Neural cell (in vitro differentiated cells): Measurements from ENCODE around the gene TIAM1. TPM values are rescaled to one million over a fixed set of nuclear protein-coding genes. Genes with fewer than 3 reads are reported as not detected.

ENCODE experiments used
- H2AFZ ChIP-seq: fragments of 200-600, 300-800 bp; sonication (generic), shearing (Covaris generic); 2 replicates; pipeline ENCODE4 v1.6.0; 2014; ENCODE audit warnings: low read depth, mild to moderate bottlenecking, antibody characterized with exemption, low read length, moderate library complexity
- H3F3A ChIP-seq: fragments of 200-600 bp; shearing (Covaris generic); 2 replicates; pipeline ENCODE4 v1.6.1; 2016; ENCODE audit warnings: mild to moderate bottlenecking, moderate library complexity, mixed read lengths, antibody characterized with exemption, low read length; ENCODE audit not compliant: insufficient read depth, poor library complexity, severe bottlenecking
- H3K27ac ChIP-seq: fragments of 200-600, 300-800 bp; sonication (generic), shearing (Covaris generic); 2 replicates; pipeline ENCODE4 v1.5.1; 2014; ENCODE audit warnings: mild to moderate bottlenecking, low read length, moderate library complexity
- H3K27me3 ChIP-seq: fragments of 300-800, 200-600 bp; sonication (generic), shearing (Covaris generic); 2 replicates; pipeline ENCODE4 v1.6.0; 2014; ENCODE audit warnings: mild to moderate bottlenecking, low read depth, low read length, moderate library complexity; ENCODE audit not compliant: insufficient read depth
- H3K36me3 ChIP-seq: fragments of 300-800, 200-600 bp; sonication (generic), shearing (Covaris generic); 2 replicates; pipeline ENCODE4 v1.5.1; 2014; ENCODE audit warnings: mild to moderate bottlenecking, antibody characterized with exemption, low read length, moderate library complexity; ENCODE audit not compliant: insufficient read depth
- H3K4me2 ChIP-seq: fragments of 300-800, 200-600 bp; sonication (generic), shearing (Covaris generic); 2 replicates; pipeline ENCODE4 v1.6.0; 2014; ENCODE audit warnings: mild to moderate bottlenecking, low read length
- H3K4me3 ChIP-seq: fragments of 300-800, 200-600 bp; sonication (generic), shearing (Covaris generic); 2 replicates; pipeline ENCODE4 v1.5.1; 2014; ENCODE audit warnings: mild to moderate bottlenecking, low read length, moderate library complexity
- H3K79me2 ChIP-seq: fragments of 200-600 bp; shearing (Covaris generic); replicated peaks from 2 replicates; pipeline ENCODE4 v1.6.0; 2014; ENCODE audit warnings: mild to moderate bottlenecking, low read length, moderate library complexity; ENCODE audit not compliant: insufficient read depth
- H3K9ac ChIP-seq: fragments of 300-800, 200-600 bp; sonication (generic), shearing (Covaris generic); 2 replicates; pipeline ENCODE4 v1.6.1; 2016; ENCODE audit warnings: mild to moderate bottlenecking, low read length, mixed read lengths
- H3K9me2 ChIP-seq: fragments of 200-600 bp; shearing (Covaris generic); 2 replicates; pipeline ENCODE4 v1.6.1; 2016; ENCODE audit warnings: mild to moderate bottlenecking, low read length, mixed read lengths; ENCODE audit not compliant: insufficient read depth
- H3K9me3 ChIP-seq: fragments of 200-600, 300-800 bp; sonication (generic), shearing (Covaris generic); 2 replicates; pipeline ENCODE4 v1.6.1; 2016; ENCODE audit warnings: mild to moderate bottlenecking, mixed run types, low read length, moderate library complexity, mixed read lengths
- H4K20me1 ChIP-seq: fragments of 200-600 bp; shearing (Covaris generic); 2 replicates; pipeline ENCODE4 v1.6.1; 2016; ENCODE audit warnings: mild to moderate bottlenecking, mixed run types; ENCODE audit not compliant: insufficient read depth
- CTCF ChIP-seq: fragments of 450-650 bp; IDR thresholded peaks from 2 replicates; pipeline ENCODE4 v1.5.1; 2014; ENCODE audit warnings: antibody characterized with exemption, mild to moderate bottlenecking, moderate library complexity; ENCODE audit not compliant: poor library complexity, severe bottlenecking
- EP300 ChIP-seq: fragments of 450-650 bp; conservative IDR thresholded peaks from 2 replicates; pipeline ENCODE4 v1.6.1; 2014; ENCODE audit warnings: antibody characterized with exemption, mild to moderate bottlenecking, moderate library complexity; ENCODE audit not compliant: poor library complexity, severe bottlenecking
- EZH2 ChIP-seq: fragments of 200-600, 300-800 bp; shearing (Covaris generic), sonication (generic); IDR thresholded peaks from 2 replicates; pipeline ENCODE4 v1.6.1; 2014; ENCODE audit warnings: antibody characterized with exemption, low read length, borderline replicate concordance, mild to moderate bottlenecking; ENCODE audit not compliant: insufficient read depth, poor library complexity, severe bottlenecking
- MXI1 ChIP-seq: fragments of 450-650 bp; conservative IDR thresholded peaks from 2 replicates; pipeline ENCODE4 v1.6.1; 2014; ENCODE audit warnings: antibody characterized with exemption, mild to moderate bottlenecking; ENCODE audit not compliant: poor library complexity, severe bottlenecking
- POLR2AphosphoS5 ChIP-seq: IDR thresholded peaks from 2 replicates; pipeline ENCODE4 v1.6.1; 2012
- RAD21 ChIP-seq: fragments of 450-650 bp; conservative IDR thresholded peaks from 2 replicates; pipeline ENCODE4 v1.6.1; 2014; ENCODE audit warnings: antibody characterized with exemption, mild to moderate bottlenecking, moderate library complexity
- REST ChIP-seq: IDR thresholded peaks from 2 replicates; pipeline ENCODE4 v1.6.1; 2012; ENCODE audit warnings: borderline replicate concordance
- SMC3 ChIP-seq: fragments of 450-650 bp; conservative IDR thresholded peaks from 2 replicates; pipeline ENCODE4 v1.6.1; 2014; ENCODE audit warnings: antibody characterized with exemption, mild to moderate bottlenecking, moderate library complexity; ENCODE audit not compliant: poor library complexity
- TAF1 ChIP-seq: IDR thresholded peaks from 2 replicates; pipeline ENCODE4 v1.6.1; 2012; ENCODE audit warnings: low read depth
- polyA plus RNA-seq: library from polyadenylated mRNA; depleted of rRNA; stranded (reverse); fragments of >200 nt; gene quantifications from 2 replicates; pipeline ENCODE4 v1.2.3, GENCODE V29; 2014

The TIAM1 gene
- polyA plus RNA-seq, 1 donor from 2014 or later: 13.2 TPM

- Histone ChIP-seq H3K4me2 (no peak overlapping the region), H3K4me3 (no peak overlapping the region), H4K20me1 (no peaks in the 10 kb centered on the region), H3K27me3 (no peaks in the 10 kb centered on the region), H3K27ac (no peak overlapping the region), H3K36me3 (no peaks in the 10 kb centered on the region), H3F3A (no peaks in the 10 kb centered on the region), H3K79me2 (no peaks in the 10 kb centered on the region), H3K9me2 (no peaks in the 10 kb centered on the region), H2AFZ (no peak overlapping the region), H3K9me3 (no peaks in the 10 kb centered on the region), H3K9ac (no peak overlapping the region)
- no peak for TF ChIP-seq EP300
- no peak for TF ChIP-seq POLR2AphosphoS5
- peak; percentile 74 for TF ChIP-seq CTCF
- TF ChIP-seq RAD21: peak; percentile 69
- TF ChIP-seq SMC3: peak; percentile 75
These were observed 163.6 kb downstream of the TIAM1 start for GRCh38 chr21:31180256-31181081.

DNA sequence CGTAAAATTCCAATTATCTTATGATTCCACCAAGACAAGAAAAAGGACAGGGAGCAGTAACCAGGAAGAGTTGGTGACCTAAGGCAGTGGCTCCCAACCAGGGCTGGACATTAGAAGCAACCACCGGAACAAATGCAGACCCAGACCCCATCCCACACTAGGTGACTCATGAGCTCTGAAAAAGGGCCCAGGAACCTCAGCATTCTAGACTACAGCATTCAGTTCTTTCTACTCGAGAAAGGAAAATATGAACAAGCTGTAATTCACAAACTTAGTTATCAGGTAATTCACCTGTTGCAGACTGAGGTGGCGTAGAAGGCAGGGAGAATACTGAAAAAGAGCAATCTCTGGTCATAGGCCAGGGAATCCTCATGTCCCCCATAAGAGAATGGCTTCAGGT is 167.3 kb downstream of the TIAM1 start:
- Histone ChIP-seq H3K9me3 (no peaks in the 10 kb centered on the region), H3F3A (no peaks in the 10 kb centered on the region), H3K79me2 (no peaks in the 10 kb centered on the region), H3K27me3 (no peaks in the 10 kb centered on the region), H3K9ac (no peak overlapping the region), H3K9me2 (no peaks in the 10 kb centered on the region), H3K4me2 (no peak overlapping the region), H3K36me3 (no peaks in the 10 kb centered on the region), H3K27ac (no peak overlapping the region), H3K4me3 (no peak overlapping the region), H2AFZ (no peak overlapping the region), H4K20me1 (no peaks in the 10 kb centered on the region)
- TF ChIP-seq REST (no peak), POLR2AphosphoS5 (no peak), MXI1 (no peak), EP300 (no peak), SMC3 (no peak), TAF1 (no peak), RAD21 (no peak), EZH2 (no peak), CTCF (no peak)
